Stimulated activated CD8-positive, alpha-beta memory T cell treated with anti-CD3 and anti-CD28 coated beads, Interleukin-12 subunit alpha, Interleukin-12 subunit beta, amount 100 ng/mL, for 24 hours (primary cell): ENCODE data around the gene COQ9.
A peak's percentile ranks its signal among the peaks of the same experiment; 100 is the strongest.

Experiments used
- DNase-seq: peaks from one replicate; pipeline ENCODE4 v3.0.0-alpha.2; 2020; ENCODE audit errors: extremely low read depth

The COQ9 gene

GRCh38 chr16:57471852-57472664 is 24.8 kb downstream of the COQ9 start:
- DNase-seq: no peak

DNA sequence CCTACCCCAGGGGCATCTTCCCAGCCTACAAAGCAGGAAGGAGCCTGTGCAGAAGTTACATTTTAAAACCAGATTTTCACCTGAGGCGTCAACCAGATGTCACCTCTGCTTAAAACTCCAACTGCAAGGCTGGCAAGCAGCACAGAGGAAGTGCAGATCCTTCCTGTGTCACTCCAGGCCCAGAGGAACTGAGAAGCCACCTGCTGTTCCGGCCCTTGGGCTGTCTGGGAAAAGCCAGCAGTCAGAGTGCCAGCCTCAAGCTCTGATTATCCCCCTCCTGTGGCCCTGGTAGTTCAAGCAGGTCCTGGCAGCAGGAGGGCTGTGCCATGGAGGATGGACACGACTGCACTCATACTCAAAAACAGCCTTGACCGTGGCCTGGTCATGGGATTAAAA is 25.4 kb downstream of the COQ9 start:
- no peak for DNase-seq

DNA sequence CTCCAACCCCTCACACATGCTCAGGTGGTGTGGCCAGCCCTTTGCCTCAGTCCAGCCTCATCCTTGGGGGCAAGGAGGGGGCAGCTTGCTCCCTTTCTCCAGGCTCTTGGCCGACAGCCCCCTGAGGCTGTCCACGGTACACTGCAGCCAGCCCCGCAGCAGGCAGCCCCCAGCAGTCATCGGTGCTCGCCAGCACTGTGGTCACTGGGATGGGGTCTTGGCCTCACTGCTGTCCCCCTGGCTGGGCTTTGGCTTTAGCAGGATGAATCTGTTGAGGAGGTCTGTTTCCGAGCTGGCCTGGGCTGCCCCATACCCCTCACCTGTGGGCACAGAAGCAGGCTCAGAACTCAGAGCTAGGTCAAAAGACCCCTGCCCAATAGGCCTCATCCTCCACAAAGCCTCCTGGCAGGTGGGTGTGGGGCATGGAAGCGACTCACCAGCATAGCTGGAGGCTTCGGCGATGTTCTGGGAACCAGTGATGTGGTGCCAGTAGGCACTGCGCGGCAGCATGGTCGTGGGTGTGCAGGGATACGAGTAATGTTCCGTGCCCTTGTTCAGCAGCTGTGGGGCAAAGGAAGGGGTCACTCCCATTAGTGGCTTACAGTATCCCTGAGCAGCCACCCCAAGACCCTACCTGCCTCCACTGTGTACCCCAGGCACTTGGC is 26.0 kb downstream of the COQ9 start:
- no peak for DNase-seq

- no peak for DNase-seq
These were observed 26.6 kb downstream of the COQ9 start for GRCh38 chr16:57473906-57474305.

DNA sequence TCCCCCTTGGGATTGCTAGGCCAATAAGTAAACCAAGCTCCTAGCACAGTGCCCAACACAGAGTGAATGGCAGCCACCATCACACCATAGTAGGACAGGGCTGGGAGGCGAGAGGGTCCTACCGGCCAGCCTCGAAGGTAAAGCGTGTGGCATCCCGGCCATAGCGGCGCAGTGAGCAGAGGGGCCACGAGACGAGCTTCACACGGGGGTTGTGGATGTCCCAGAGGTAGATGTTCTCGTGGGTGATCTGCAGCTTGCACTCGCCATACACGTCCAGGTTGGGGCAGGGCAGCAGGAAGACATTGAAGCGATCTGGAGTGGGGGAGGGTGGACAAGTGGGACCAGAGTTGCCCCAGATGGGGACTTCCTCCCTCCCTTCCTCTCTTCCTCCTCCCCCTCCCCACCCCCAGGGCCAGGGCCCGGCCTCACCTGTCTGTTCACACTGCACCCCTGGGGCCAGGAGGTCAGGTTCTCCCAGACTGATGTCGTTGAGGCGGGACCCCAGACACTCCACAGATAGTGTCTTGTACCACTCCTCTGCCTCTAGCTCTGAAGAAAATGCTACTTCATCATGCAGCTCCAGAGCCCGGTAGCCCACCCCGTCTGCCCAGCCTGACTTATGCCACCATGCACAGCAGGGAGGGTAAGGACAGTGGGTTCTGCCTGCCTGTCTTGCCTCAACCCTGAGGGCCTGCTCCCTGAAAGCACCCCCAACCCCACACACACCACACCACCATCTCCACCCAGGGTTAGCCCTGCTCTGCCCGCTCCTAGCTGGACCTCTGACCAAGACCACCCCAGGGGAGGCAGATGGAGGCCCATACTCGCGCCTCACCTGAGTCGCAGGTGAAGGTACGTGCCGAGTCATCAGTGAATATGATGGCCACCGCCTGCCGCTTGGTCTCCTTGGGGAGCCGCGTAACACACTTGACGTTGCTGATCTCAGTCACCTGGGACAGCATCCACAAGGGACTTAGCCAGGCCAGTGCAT is 27.7 kb downstream of the COQ9 start:
- DNase-seq: no peak

DNA sequence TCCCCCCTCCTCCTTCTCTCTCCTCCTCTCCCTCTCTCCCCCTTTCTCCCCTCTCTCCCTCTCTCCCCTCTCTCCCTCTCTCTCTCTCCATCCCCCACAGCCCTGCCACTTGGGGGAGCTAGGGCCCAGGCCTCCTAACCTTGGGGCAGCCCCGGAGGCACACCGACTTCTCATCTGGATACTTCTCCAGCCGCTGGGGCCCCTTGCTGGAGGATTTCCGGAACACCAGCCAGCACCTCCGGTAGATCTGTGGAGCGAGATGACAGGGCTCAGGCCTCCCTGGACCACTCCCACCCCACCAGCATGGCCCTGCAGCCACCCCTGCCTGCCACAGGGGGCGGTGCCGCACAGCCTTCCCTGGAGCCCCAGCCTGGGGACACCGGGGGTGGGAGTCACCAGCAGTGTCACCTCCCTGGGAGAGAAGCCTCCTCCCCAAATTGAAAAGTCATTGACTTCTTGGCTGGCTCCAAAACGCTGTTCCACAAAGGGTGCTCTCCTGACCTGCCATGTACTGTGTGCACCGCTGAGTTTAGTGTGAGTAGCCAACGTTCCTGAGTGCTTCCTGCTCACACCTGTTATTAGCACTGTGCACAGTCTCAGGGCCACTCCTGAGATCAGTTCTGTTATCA is 28.5 kb downstream of the COQ9 start:
- DNase-seq: peak; percentile 48

DNA sequence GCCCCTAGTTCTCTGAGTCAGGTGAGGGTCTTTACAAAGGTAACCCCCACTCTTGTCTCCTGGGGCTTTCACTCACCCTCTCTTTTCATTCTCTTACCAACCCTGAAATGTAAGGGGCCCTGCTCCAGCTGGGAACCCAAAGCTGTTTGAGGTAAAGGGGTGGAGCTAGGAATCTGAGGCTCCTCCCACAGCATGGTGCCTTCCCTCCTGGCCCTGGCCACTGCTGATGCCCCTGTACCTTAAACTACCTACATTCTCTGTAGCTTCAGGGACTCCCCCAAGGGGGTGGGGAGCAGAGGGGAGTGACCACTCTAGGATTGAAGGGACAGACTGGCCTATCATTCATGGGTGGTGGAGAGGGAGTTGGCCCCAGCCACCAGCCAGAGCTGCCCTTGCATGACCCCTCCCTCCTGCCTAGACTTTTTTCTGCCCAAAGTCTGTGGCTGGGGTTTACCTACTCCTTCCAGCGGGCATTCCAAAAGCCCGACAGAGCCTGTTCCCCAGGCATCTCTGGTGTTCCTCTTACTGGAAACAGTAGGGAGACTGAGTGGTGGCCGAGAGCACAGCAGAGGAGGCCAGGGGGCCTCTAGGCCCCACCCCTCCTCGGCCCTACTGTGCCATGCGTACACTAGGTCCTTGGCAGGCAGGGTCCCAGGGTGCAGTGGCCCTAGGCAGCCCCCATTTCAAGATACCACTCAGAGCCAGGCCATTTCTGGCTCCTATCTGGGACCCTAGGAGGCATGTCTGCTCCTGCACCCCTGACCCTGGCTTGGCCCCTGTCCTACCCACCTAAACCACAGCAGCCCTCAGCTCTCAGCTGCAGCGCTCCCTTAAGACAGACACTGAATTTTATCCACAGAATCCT is 29.5 kb downstream of the COQ9 start:
- no peak for DNase-seq

DNA sequence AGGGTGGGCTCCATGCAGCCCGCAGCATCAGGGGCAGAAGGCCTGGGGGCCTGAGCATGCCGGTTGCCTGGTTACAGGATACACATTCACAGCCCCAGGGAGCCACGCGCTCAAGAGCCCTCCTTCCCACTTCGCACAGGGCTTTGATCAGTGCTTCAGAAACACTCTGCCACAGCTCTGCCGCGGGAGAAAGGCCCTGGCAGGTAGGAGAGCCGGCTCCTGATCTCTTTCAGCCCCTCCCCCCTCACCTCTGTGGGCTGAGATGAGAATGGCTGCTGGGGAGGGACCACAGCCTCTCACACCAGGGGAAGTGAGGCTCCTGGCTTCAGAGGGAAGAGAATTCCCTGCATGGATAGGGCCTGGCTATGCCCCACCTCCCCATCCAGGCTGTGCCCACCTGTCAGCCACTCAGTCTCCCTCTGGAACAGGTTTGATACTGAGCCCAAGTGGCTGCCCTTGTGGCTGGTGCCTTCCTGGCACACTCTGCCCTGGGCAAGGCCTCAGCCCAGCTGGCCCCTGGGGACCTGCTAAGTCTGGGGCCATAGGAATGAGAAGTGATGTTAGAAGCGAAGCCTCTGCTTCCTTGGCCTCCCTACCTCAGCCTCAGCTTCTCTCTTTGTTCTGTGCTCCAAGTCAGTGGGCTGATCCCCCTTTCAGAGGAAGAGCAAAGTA is 30.4 kb downstream of the COQ9 start:
- DNase-seq: no peak

DNA sequence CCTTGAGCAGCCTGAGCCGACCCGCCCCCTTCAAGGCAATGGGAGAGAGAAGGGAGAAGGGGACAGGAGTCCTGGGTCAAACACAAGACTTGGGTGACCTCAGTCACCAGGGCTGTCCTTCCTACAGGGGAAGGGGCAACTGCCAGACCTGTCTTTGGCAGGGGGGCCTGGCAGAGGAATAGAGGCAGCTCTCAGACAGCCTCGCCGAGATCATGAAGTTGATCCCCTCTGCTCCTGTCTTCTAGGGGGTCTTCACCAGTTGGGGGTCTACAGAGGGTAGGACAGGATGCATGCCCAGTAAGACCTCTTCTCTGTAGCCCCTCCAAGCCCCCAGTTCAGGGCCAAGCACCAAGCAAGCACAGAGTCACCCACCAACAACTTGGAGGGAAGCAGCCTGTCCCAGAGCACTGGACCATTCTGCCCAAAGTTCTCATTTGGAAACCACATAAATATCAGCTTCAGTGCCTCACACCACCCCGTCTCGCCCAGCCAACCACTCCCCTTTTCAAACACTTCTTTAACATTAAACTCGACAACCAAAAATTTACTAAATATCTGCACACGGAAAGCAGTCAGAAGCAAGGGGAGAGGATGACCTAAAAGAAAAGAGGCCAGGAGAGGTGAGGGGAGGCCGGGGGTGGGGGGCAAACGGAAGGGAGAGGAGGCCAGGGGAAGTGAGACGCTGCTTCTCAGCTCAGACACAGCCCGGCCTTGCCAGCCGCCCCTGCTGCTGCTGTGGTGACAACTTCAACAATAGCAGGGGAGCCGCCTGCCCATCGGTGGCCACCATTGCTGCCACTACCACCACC is 31.3 kb downstream of the COQ9 start:
- no peak for DNase-seq

DNA sequence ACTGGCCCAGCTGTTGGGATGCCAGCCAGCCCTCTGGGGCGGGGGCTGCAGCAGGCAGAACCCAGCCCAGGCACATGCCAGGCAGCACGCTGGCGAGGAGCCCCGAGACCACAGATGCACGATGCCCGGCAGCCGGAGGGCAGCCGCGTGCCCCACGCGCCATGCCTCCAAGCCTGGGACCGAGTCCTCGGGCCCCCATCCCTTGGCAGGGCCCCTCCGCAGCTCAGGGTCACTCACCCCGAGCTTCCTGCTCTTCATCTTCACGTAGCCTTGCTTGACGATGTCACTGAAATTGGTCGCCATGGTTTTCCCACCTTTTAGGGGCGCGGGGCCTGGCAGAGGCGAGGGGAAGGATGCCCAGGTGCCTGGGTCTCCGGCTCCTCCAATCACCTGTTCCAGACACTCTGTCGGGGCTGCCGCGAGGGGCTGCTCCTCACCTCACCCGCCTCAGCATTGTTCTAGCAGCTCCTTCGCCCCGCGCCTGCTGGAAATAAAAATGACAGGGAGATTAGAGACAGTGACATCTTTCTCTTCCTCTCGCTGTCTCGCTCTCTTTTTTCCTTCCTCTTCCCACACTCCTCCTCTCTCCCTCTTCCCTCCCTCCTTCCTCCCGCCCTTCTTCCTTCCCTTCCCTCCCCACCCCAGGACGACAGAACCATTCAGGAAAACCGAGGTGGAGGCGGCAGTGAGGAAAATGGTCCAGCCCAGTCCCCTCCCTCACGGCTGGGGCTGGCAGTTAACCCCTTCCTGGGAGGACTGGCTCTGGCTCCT is 32.1 kb downstream of the COQ9 start:
- no peak for DNase-seq

GRCh38 chr16:57479976-57480753 is 32.9 kb downstream of the COQ9 start:
- no peak for DNase-seq

GRCh38 chr16:57480754-57481230 is 33.5 kb downstream of the COQ9 start:
- DNase-seq: no peak

DNA sequence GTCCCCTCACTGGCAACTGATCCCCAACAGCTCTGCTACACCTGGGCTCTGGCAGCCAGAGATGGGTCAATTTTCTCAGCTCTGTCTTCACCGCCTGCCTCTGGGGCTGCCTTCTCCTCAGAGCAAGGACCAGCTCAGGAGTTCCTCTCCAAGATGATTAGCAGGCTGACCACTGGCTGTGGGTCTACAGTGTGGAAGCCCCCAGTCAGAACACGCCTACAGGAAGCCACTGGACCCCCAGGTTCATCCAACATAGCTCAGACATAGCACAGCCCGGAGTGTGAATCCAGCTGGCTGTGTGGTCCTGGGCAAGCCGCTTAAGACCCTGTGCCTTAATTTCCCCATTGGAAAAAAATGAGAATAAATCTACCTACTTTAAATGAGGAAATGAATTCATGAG is 34.1 kb downstream of the COQ9 start:
- DNase-seq: no peak

- no peak for DNase-seq
These were observed 35.7 kb downstream of the COQ9 start for GRCh38 chr16:57482845-57483545.

DNA sequence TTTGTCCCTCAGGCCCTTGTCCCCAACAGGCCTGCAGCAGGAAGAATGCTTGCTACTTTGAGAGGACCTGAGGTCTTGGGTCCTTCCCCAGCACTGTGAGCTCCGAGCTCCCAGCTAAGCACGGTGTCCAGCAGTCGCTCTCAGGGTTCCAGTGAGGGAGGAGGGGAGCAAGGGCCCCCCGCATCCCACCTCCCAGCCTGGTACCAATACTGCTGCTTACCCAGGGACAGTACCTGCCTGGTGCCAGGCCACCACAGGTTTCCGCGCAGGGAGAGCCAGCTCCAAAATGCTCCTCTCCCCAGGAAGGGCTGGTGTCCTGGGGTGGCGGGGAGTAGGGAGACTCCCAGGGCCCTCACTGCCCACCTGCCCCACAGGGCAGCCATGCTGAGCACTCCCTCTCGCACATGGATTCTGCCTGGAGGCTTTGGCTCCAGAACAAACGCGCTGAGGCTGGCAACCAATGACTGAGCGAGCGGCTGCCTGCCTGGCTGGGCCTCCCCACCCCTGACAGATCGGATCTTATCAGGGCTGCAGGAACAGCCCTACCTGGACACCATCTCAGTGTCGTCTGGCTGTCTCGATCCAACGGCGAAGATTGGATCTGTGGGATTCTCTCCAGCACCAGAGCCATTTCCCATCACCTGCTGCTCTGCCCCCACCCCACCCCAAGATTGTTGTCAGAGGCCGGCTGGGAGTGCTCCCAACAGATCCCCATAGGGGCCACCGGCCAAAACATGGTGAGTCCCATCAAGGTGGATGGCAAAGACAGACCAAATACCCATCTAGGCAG is 36.6 kb downstream of the COQ9 start:
- no peak for DNase-seq

DNA sequence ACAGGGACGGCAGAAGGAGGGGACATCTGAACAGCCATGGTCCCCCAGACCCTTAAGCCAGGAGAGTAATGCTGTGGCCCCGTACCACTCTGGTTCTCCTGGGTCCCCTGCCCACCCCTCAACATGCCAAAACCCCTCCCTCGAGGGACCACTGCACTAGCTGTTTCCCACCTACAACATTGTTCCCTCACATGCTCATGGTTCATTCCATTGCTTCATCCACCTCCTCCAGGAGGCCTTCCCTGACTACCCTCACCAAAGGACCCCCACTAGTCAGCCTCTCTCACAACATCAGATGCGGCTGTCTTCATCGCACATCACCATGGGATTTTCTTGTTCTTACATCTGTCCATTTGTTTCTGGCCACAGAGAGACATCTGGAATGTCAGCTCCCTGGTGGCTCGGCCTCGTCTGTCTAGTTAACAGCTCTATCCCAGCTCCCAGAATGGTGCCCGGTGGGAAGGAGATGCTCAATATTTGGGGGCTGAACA is 37.3 kb downstream of the COQ9 start:
- DNase-seq: no peak
